ENCODE measurements around the gene ZNF268.

- no peak for TF ChIP-seq POLR2A (IDR thresholded peaks at IDR 0.05)
- TF ChIP-seq CTCF (IDR thresholded peaks at IDR 0.05): no peak
Observed at GRCh38 chr12:133235401-133236112, 54.3 kb downstream of the ZNF268 start, which contains the start of gene ANHX.
